ENCODE data around the gene ZNF343.
"Not testable (repeated sequence)": the region's sequence is repeated elsewhere in the genome, so short reads cannot be mapped to it uniquely, and the experiment has no call there.

ZNF343 gene

DNA sequence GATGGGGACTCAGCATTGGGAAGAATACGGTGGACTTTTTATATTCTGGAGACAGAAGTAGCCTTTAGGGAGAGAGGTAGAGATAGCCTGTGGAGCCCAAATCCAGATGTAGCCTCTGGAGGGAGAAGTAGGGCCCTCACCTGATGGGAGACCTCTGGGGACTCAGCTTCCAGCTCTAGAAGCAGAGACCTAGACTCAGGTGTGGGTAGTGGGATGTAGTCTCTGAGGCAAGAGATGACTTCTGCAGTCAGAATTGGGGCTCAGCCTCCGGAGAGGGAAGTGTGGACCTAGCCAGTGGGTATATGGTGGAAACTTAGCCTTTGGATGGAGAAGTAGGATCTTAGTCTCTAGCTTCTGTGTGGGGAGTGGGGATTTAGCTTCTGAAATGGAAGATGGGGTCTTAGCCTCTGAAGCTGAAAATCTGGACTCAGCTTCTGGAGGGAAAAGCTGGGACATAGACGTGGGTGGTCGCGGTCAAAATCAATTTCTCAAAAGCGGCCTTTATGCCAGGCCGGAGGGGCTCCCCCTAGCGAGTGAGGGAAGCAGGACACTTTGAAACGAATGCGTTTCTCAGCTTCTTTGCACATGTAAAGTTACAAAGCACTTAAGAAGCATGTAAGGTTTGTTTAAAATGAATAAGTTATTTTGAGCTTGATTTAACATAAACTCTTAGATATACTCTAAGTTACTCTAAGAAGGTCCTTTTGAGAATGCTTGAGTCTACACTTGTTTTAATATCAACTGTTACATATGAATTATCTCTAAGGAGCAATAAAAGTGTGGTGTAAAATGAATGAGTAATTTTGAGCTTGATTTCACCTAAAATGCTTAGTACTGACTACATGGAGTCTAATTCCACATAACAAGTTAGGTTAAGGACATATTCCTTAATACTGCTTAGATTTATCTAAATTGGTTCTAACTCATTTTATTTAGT is 12.9 kb upstream of the ZNF343 start:
- DNase-seq = peak in 1 of 2 experiments; percentile 11

DNA sequence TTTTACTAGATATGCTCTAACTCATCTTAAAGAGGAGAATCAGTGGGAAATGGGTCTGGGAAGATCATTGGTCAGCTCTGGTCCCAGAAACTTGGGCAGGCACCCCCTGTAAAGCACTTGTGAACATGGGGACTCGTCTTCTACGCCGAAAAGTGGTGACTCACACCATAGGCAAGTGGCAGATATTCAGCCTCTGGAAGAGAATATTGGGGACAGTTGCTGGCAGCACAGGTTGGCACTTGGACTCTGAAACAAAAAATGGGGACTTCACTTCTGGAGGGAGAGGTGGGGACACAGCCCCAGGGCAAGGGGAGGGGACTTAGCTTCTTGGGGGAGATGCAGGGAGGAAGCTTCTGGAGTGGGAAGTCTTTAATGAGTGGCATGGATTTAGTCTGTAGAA is 11.9 kb upstream of the ZNF343 start:
- DNase-seq = no peak

DNA sequence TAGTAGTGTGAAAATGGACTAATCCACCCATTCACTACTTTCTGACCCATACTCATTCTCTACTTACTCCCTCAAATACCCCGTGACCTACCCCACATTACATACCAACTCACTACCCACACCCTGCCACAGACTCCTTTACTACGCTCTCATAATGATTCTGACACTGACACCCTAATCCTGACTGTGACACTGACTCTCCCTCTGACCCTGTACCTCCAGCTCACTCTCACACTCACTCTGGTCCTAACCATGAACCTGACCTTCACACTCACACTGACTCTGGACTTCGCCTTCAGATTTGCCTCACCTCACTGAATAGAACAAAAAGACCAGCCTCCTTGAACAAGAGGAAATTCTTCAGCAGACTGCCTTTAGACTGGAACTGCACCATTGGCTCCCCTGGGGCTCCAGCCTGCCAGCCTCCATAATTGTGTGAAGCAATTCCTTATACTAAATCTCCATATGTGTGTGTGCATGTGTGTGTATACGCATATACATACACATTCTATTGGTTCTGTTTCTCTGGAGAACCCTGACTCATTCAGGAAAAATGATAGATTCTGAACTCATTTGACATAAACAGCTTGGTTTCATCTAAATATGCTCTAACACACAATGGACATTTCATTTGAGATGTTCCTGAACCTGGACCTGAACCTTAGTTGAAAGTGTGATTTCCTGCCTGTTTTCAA is 10.5 kb upstream of the ZNF343 start:
- DNase-seq = no peak

DNA sequence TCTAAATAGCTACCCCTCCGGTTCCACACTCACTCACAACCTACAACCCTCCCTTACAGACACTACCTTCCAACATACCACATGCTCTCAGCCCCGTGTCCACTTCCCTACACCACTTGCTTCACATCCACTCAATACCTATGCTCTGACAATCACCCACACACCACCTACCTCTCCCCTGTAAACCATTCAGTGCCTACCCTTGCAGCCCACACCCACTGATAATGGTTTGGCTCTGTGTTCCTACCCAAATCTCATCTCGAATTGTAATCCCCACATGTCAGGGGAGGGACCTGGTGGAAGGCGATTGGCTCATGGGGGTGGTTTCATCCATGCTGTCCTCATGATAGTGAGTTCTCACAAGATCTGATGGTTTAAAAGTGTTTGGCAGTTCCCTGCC is 9.8 kb upstream of the ZNF343 start:
- no peak for DNase-seq

DNA sequence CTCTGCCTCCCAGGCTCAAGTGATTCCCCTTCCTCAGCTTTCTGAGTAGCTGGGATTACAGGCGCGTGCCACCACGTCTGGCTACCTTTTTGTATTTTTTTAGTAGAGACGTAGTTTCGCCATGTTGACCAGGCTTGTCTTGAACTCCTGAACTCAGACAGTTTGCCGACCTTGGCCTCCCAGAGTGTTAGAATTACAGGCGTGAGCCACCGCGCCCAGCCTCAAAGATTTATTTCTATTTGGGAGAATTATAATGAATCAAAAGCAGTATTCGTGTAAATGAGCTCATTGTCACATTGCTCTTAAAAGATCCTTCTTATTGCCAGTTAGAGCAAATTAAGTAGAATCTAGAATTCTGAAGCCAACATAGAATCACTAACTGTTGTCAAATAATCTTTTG is 9.4 kb upstream of the ZNF343 start:
- no peak for DNase-seq

DNA sequence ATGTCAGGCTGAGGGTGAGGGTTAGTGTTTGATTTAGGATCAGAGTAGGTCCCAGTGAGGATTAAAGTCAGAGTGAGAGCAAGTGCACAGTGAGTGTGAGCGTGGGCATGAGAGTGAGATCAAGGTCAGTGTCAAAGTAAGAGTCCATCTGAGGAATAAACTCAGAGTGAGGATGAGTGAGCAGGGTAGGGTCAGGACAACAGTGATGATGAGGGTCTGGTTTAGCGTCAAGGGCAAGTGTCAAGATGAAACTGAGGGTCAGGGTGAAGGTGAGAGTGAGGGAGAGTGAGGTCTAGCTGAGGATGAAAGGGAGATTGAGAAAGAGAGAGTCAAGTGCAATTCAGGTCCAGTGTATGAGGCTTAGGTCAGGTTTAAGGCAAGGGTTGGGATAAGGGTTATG is 7.7 kb upstream of the ZNF343 start:
- no peak for DNase-seq

DNA sequence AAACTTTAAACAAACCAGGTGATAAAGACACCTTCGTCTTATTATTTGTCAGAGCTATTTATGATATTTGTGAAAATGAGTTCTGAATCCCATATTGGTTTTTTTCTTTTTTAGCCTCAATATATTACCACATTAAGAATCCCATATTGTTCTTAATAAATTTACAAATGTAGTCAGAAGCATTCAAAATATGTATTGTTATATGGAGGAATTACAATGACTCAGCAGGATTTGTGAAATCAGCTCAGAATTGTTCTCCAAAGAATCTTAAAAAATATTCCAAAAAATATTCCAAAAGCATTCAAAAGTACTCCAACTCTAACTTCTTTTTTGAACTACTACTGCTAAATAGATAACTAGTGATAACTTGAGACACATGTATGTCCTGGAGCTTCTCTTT is 6.5 kb upstream of the ZNF343 start:
- DNase-seq = no peak

DNA sequence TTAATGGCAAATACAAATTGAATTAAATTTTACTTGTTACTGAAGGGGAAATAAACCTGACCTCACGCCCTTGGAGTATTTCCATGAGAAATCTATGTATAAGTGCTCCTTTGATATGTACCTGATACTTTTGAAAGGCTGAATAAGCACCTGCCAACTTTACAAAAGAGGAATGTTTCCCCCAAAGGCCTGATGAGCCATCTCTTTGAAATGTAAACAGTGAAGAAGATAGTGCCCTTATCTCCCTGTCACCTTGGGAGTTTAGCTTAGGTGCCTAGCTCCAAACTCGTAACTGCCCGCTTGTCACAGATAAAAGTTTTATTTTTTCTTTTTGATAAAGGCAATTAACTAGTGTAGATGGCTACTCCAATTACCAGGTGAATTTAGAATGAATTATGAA is 1.1 kb upstream of the ZNF343 start:
- DNase-seq = no peak

DNA sequence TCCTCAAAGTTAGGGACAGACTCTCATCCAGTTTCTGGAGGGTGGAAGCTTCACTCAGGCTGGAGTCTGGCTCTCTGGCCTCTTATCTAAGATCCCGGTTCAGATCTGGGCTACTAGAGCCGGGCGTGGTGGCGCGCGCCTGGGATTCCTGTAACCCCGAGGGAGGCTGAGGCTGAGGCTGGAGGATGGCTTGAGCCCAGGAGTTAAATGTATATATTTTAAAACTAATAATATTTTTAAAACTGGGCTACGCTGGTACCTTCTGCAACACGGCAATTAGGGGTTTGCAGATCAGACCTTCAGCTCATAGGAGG is 710 bp upstream of the ZNF343 start:
- no peak for DNase-seq

DNA sequence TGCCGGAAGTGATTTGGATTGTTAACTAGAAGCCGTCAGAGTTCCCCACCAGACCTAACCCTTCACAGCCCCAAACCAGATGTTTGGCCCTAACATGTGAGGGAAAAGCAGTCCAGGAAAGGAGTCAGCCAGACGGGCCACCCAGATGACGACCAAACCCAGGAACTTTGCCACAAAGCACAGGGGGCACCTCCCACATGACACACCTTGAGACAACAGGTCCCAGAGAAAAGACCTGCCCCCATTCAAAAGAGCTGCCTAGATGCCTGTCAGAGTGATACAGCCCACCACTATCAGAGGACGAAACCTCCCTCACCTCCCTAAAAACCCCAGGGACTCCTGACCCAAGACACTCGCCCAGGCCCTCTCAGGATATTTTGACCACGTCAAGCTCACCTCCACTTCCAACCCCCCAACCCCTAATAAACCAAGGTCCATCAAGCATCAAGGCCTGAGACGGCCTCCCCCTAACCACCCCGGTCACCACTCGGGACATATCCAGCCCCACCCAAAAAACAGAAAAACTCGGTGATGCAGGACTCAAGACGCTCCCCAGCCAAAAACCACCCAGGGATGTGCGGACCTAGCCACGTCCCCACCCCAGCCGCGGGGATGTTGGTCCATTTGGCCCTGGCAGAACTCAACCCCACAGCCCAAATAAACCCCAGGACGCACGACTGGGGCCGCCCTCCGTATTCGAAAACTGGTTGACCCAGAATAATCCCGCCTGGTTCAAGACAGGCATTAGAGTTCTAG is 662 bp downstream of the ZNF343 start:
- DNase-seq = no peak

DNA sequence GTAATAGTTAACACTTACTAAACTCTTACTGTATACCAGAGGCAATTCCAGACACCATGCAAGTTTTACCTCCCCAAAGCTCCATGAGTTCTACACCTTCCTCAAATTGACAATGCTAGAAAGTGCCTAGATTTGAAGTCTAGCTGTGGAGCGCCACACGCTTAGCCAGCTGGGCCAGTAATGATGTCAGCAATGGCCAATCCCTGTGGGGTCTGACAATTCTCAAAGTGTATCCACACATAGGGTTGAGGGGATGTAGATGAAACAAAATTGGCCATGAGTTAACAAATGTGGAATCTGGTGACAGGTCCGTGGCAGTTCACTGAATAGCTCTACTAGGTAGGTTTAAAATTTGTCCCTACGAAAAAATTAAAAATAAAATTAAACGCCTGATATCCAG is 1.3 kb downstream of the ZNF343 start:
- no peak for DNase-seq

DNA sequence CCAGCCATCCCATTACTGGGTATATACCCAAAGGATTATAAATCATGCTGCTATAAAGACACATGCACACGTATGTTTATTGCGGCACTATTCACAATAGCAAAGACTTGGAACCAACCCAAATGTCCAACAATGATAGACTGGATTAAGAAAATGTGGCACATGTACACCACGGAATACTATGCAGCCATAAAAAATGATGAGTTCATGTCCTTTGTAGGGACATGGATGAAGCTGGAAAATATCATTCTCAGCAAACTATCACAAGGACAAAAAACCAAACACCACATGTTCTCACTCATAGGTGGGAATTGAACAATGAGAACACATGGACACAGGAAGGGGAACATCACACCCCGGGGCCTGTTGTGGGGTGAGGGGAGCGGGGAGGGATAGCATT is 2.3 kb downstream of the ZNF343 start:
- not testable (repeated sequence) for DNase-seq

DNA sequence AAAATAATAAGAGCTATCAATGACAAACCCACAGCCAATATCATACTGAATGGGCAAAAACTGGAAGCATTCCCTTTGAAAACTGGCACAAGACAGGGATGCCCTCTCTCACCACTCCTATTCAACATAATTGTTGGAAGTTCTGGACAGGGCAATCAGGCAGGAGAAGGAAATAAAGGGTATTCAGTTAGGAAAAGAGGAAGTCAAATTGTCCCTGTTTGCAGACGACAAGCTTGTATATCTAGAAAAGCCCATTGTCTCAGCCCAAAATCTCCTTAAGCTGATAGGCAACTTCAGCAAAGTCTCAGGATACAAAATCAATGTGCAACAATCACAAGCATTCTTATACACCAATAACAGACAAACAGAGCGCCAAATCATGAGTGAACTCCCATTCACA is 3.9 kb downstream of the ZNF343 start:
- DNase-seq = not testable (repeated sequence)

DNA sequence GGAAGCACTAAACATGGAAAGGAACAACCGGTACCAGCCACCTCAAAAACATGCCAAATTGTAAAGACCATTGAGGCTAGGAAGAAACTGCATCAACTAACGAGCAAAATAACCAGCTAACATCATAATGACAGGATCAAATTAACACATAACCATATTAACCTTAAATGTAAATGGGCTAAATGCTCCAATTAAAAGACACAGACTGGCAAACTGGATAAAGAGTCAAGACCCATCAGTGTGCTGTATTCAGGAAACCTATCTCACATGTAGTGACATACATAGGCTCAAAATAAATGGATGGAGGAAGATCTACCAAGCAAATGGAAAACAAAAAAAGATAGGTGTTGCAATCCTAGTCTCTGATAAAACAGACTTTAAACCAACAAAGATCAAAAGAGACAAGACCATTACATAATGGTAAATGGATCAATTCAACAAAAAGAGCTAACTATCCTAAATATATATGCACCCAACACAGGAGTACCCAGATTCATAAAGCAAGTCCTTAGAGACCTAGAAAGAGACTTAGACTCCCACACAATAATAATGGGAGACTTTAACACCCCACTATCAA is 5.8 kb downstream of the ZNF343 start:
- DNase-seq = not testable (repeated sequence)

DNA sequence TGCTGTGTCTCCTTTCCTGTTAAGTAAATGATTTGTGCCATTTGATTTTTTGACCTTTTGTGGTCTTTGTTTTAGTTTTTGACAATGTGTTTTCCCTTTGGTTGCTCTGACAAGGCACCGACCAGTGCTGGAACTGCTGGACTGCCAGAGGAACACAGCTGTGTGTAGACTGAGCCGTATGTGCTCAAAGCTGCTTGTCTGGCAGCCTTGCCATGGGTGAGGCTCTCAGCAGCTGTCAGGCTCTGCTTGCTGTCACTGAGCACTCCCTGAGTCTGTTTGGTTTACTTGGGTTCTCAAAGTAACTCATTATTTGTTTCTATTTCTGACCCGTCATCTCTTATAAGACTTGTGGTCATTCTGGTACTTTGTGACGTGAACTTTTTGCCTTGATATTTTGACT is 23.1 kb downstream of the ZNF343 start:
- DNase-seq = no peak

DNA sequence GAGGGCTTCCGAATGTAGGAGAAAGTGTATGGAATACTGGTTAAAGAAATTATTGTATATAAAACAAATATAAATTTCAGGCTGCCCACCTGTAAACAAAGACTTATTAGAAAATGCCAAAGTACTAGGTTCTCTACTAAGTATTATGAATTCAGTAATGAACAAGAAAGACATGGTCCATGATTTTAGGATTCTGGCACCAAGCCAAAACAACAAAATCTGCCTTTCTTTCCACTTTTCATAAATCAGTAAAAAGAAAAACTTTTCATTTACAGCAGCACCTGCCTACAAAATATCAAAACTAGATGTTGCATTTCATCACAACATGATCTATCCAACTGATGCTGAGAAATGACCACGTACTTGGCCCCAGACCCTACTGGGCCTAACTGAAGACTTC is 23.6 kb downstream of the ZNF343 start:
- no peak for DNase-seq

DNA sequence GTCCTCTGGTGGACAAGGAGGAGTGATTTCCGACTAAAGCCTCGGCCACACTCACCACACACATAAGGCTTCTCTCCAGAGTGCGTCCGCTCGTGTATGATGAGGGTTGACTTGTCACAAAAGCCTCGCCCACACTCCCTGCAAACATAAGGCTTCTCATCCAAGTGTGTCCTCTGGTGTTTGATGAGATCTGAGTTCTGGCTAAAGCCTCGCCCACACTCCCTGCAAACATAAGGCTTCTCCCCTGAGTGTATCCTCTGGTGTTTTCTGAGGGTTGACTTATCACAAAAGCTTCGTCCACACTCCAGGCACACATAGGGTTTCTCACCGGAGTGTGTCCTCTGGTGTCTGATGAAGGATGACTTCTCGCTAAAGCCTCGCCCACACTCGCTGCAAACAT is 25.2 kb downstream of the ZNF343 start:
- DNase-seq = no peak

DNA sequence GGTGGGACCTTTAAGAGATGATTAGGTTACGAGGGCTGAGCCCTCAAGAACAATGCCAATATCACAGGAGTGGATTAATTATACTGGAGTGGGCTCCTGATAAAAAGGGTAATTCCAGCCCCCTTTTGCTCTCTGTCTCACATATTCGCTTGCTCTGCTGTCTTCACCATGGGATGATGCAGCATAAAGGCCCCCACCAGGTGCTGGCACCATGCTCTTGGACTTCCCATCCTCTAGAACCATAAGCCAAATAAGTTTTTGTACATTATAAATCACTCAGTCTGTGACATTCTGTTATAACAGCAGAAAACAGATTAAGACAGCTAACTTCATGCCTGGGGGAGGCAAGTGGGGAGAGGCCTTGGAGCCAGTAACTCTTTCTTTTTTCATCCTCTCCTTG is 28.3 kb downstream of the ZNF343 start:
- DNase-seq = no peak

DNA sequence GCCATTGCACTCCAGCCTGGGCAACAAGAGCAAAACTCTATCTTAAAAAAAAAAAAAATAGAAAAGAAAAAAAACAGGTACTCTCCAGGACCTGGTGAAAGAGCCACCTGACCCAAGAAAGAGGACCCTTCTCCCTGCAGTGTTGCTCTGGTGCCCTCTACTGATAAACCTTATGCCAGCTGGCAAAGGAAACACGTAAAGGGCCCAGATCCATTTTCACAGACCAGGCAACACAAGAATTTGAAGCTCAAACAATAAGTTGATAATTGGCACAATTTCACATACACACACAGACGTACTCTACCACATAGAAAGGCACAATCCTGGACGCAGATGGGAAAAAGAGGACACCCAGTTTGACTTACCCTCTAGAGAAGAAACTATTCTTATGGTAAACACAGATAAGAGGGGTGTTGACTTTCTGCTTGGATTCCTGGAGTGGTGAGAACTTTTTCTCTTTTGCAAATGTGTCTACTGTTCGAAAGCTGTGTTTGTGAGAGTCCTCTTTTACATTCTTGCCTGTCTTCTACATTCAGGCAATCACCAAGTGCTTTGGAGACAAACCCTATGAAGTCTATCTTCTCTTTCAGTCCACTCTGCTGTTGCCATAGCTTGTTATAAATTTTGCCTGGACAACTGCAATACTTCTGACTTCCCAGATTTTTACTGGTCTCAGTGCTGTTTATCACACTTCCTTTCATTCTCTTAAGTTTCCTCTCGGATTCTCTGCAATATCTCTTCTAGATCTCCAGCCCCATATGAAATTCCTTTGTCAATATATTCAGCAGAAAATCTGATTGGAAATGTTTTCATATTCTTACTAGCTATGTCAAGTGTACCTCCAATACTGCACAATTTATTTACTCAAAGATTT is 31.7 kb downstream of the ZNF343 start:
- DNase-seq = no peak

DNA sequence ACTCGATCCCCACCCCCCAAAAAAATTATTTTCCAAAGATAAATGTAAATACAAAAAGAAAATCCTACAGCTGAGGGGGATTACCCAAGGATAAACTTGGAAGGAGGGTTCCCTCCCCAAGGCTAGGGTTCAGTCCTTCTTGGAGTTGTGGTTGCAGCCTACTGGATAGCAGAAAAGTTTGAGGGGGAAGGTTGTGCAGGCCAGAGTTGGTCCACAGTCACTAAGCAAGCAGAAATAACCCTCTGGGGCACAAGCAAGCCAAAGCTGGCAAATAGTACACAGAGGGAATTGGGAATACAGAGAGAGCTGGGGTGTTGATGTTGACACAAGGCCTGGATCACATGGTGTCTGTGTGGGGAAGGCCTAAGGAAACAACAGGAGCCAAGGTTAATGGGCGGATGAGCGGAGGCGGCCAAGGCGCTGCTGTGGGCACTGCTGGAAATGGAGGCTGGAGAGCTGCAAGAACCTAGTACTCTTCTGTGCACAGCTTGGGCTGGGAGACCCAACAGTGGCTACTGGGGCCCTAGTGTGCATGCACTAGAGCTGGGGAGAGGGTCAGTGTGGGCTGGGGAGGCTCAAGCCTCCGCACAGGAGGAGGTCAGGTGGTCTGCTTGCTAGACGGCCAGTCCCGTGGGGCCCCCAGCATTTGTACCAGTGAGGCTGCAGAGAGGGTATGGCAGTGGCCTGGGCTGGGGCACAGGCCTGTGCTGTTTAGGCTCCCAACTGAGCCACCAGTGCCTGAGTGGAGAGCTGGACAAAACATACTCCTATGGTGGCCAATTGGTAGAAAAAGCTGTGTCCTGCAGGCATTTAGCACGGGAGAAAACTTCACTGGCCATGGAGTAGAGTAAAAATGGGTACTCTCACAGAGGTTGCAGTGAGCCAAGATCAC is 32.6 kb downstream of the ZNF343 start:
- no peak for DNase-seq

DNA sequence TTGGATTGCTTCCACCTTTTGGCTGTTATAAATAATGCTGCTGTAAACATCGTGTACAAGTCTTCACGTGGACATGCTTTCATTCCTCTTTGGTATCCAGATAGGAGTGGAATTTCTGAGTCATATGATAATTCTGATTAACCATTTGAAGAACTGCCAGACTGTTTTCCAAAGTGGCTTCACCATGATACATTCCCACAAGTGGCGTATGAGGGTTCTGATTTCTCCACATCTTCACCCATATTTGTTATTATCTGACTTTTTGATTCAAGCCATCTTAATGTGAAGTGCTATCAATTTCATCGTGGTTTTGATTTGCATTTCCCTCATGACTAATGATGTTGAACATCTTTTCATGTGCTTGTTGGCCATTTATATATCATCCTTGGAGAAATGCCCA is 35.2 kb downstream of the ZNF343 start:
- DNase-seq = no peak

Data from NCI-H187 (cell line).